ENCODE data around the gene SOAT1. TPM values are rescaled to one million over a fixed set of nuclear protein-coding genes. Genes with fewer than 3 reads are reported as not detected.

Gene SOAT1
- total and polyA plus RNA-seq, 2 of the 4 experiments (the other 2 are of a cell fraction): 19.5 to 19.8 TPM

- intact Hi-C loops (cut with micrococcal nuclease) (no loop called here), in situ Hi-C loops (cut with MboI; ENCODE audit: low sequenced_read_pairs) (no loop called here), dilution Hi-C loops (cut with HindIII; ENCODE audit: low sequenced_read_pairs, unreplicated experiment) (no loop called here)
- ATAC-seq (ENCODE audit: low read depth) (no peak), DNase-seq (no peak)
- Histone ChIP-seq H3K56ac (ENCODE audit: extremely low read depth, insufficient read depth, low read length) (no peak overlapping the region), H2BK120ac (ENCODE audit: low read depth, low read length) (no peak overlapping the region), H2BK5ac (ENCODE audit: low read depth, low read length, poor library complexity, severe bottlenecking) (no peak overlapping the region), H3K79me1 (ENCODE audit: low read depth in 1 of 2, low read length in 2 of 2) (peaks cover 6 to 19% of the 10 kb centered on the region in 2 experiments; a peak in 3 of 4 replicates), H3K27me3 (ENCODE audit: control insufficient read depth, insufficient read depth, low read length) (no peaks in the 10 kb centered on the region), H2BK20ac (ENCODE audit: low read depth, low read length) (no peak overlapping the region), H3K18ac (ENCODE audit: low read depth, low read length) (no peak overlapping the region), H3K9me1 (ENCODE audit: insufficient read depth, low read length) (no peaks in the 10 kb centered on the region), H4K8ac (ENCODE audit: low read depth in 2 of 2, low read length in 2 of 2) (no peak overlapping the region), H3K4me1 (ENCODE audit: control insufficient read depth, insufficient read depth, low read length) (no peaks in the 10 kb centered on the region), H3K4ac (ENCODE audit: low read depth, low read length) (no peak overlapping the region), H2AK5ac (ENCODE audit: low read depth, low read length) (no peak overlapping the region), H3K4me2 (ENCODE audit: low read depth, low read length) (no peak overlapping the region), H4K20me1 (ENCODE audit: insufficient read depth, low read length) (no peaks in the 10 kb centered on the region), H2AK9ac (replicated peaks; ENCODE audit: low read depth, low read length, poor library complexity) (no peak overlapping the region), H3K9ac (ENCODE audit: low read depth, low read length) (no peak overlapping the region), H2BK15ac (ENCODE audit: low read depth, low read length) (no peak overlapping the region), H3K9me3 (ENCODE audit: control insufficient read depth, insufficient read depth, low read length) (no peaks in the 10 kb centered on the region), H2AFZ (replicated peaks; ENCODE audit: low read length, poor library complexity) (no peak overlapping the region), H3K14ac (replicated peaks; ENCODE audit: low read depth, low read length) (no peak overlapping the region), H4K5ac (ENCODE audit: low read depth, low read length) (no peak overlapping the region), H4K91ac (ENCODE audit: insufficient read depth, low read depth, low read length) (no peak overlapping the region), H3K27ac (ENCODE audit: insufficient read depth, low read length) (no peak overlapping the region), H3K4me3 (ENCODE audit: insufficient read depth, low read depth, low read length) (no peak overlapping the region), H3K36me3 (ENCODE audit: control insufficient read depth, insufficient read depth, low read length) (peaks cover 19% of the 10 kb centered on the region), H3K23ac (ENCODE audit: low read depth, low read length) (no peak overlapping the region)
- POLR2A ChIA-PET (ENCODE audit: unreplicated experiment): no interaction called here
- WGBS, 2 experiments (ENCODE audit: extremely low coverage in 2 of 2, insufficient read length in 1 of 2): no CpG with 5 or more reads among the region's 2 CpGs
- CTCF ChIA-PET: no interaction called here
- TF ChIP-seq, protein P1, sequence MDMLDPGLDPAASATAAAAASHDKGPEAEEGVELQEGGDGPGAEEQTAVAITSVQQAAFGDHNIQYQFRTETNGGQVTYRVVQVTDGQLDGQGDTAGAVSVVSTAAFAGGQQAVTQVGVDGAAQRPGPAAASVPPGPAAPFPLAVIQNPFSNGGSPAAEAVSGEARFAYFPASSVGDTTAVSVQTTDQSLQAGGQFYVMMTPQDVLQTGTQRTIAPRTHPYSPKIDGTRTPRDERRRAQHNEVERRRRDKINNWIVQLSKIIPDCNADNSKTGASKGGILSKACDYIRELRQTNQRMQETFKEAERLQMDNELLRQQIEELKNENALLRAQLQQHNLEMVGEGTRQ (IDR thresholded peaks at IDR 0.05; ENCODE audit: low read depth, low read length): no peak
- no peak for TF ChIP-seq MXI1 (IDR thresholded peaks at IDR 0.05; ENCODE audit: borderline replicate concordance, low read depth, low read length)
- no peak for TF ChIP-seq BHLHE40 (IDR thresholded peaks at IDR 0.05; ENCODE audit: low read depth, low read length)
- TF ChIP-seq RAD21 (IDR thresholded peaks at IDR 0.05; ENCODE audit: low read length): no peak
- no peak for TF ChIP-seq CEBPB (IDR thresholded peaks at IDR 0.05; ENCODE audit: low read depth, low read length)
- TF ChIP-seq, protein P2, sequence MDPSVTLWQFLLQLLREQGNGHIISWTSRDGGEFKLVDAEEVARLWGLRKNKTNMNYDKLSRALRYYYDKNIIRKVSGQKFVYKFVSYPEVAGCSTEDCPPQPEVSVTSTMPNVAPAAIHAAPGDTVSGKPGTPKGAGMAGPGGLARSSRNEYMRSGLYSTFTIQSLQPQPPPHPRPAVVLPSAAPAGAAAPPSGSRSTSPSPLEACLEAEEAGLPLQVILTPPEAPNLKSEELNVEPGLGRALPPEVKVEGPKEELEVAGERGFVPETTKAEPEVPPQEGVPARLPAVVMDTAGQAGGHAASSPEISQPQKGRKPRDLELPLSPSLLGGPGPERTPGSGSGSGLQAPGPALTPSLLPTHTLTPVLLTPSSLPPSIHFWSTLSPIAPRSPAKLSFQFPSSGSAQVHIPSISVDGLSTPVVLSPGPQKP (IDR thresholded peaks at IDR 0.05; ENCODE audit: borderline replicate concordance, low read depth, low read length): no peak
- no peak for TF ChIP-seq FOS (IDR thresholded peaks at IDR 0.05; ENCODE audit: low read depth, low read length)
- BruUV-seq (replicated peaks): no TSS peak
These were observed 43.7 kb downstream of the SOAT1 start for GRCh38 chr1:179337288-179337687.
